ENCODE data around the gene RETREG3. TPM values are rescaled to one million over a fixed set of nuclear protein-coding genes. Genes with fewer than 3 reads are reported as not detected.
A peak's percentile ranks its signal among the peaks of the same experiment; 100 is the strongest.

Gene RETREG3
- total and polyA plus RNA-seq, 4 donors: 16.1 to 62.7 (median 44.5) TPM

DNA sequence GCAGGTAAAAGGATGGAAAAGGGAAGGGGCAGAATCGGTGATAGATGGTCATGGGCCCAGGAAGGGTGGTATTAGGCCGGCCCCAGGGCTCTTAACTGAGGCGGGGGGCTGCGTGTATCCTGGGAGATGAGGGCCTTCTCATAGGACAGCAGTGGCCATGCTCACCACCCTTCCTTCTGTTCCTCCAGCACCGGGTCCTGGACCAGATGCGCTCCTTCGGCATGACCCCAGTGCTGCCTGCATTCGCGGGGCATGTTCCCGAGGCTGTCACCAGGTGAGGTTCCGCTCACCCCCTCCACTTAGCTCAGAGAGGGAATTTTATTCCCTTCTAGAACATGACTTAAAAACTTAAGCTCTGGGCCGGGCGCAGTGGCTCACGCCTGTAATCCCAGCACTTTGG lies 70.7 kb downstream of the RETREG3 start:
- no peak for DNase-seq
- ATAC-seq (ENCODE audit: insufficient read depth, low FRiP score): no peak
- Histone ChIP-seq H3K9me3 (ENCODE audit: control insufficient read depth in 4 of 4, insufficient read depth in 3 of 4, low read length in 3 of 4) (no peaks in the 10 kb centered on the region), H3K27me3 (ENCODE audit: control insufficient read depth in 3 of 3, insufficient read depth in 3 of 3, low read length in 2 of 3) (no peaks in the 10 kb centered on the region), H3K36me3 (ENCODE audit: control insufficient read depth in 4 of 4, insufficient read depth in 4 of 4, low read length in 4 of 4) (peaks cover 3 to 38% (median 6%) of the 10 kb centered on the region in 4 donors), H3K4me1 (ENCODE audit: control insufficient read depth in 5 of 5, insufficient read depth in 5 of 5, low read length in 5 of 5) (peaks cover 0 to 18% (median 2%) of the 10 kb centered on the region in 5 donors), H3K27ac (ENCODE audit: low read depth in 1 of 2, low read length in 1 of 2) (no peak overlapping the region), H3K9ac (ENCODE audit: insufficient read depth in 1 of 2, low read length in 2 of 2) (no peak overlapping the region), H3K4me3 (no peak overlapping the region)
- TF ChIP-seq, protein P1, sequence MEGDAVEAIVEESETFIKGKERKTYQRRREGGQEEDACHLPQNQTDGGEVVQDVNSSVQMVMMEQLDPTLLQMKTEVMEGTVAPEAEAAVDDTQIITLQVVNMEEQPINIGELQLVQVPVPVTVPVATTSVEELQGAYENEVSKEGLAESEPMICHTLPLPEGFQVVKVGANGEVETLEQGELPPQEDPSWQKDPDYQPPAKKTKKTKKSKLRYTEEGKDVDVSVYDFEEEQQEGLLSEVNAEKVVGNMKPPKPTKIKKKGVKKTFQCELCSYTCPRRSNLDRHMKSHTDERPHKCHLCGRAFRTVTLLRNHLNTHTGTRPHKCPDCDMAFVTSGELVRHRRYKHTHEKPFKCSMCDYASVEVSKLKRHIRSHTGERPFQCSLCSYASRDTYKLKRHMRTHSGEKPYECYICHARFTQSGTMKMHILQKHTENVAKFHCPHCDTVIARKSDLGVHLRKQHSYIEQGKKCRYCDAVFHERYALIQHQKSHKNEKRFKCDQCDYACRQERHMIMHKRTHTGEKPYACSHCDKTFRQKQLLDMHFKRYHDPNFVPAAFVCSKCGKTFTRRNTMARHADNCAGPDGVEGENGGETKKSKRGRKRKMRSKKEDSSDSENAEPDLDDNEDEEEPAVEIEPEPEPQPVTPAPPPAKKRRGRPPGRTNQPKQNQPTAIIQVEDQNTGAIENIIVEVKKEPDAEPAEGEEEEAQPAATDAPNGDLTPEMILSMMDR (IDR thresholded peaks at IDR 0.05; ENCODE audit: control extremely low read depth, extremely low read depth): no peak
- 96% methylated on average over 14 of the region's 14 CpGs for WGBS, 2 donors

DNA sequence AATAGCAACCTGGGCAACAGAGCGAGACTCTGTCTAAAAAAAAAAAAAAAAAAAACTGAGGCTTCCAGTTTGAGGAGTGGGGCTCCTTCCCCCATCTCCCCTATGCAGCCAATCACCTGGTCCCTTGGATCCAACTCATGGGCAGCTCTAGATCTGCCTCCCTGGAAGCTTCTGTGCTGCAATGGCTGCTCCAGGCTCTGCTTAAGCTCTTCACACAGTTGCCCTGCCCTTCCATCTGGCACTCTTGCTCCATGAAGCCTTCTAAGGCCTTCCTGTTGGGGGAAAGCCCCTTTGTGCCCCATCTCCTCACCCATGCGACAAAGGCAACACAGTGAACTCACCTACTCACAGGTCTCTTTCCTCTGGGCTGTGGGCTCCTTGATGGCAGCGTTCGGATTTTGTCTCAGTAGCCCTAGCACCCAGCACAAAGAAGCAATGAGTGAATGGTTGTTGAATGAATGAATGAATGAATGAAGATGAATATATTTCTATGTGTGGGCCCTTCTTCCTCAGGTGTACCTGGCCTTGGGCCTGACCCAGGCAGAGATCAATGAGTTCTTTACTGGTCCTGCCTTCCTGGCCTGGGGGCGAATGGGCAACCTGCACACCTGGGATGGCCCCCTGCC lies 71.2 kb downstream of the RETREG3 start:
- no peak for DNase-seq
- Histone ChIP-seq H3K36me3 (ENCODE audit: control insufficient read depth in 4 of 4, insufficient read depth in 4 of 4, low read length in 4 of 4) (peaks cover 3 to 33% (median 6%) of the 10 kb centered on the region in 4 donors), H3K27ac (ENCODE audit: low read depth in 1 of 2, low read length in 1 of 2) (no peak overlapping the region), H3K27me3 (ENCODE audit: control insufficient read depth in 3 of 3, insufficient read depth in 3 of 3, low read length in 2 of 3) (no peaks in the 10 kb centered on the region), H3K4me3 (no peak overlapping the region), H3K9ac (ENCODE audit: insufficient read depth in 1 of 2, low read length in 2 of 2) (no peak overlapping the region), H3K9me3 (ENCODE audit: control insufficient read depth in 4 of 4, insufficient read depth in 3 of 4, low read length in 3 of 4) (no peaks in the 10 kb centered on the region), H3K4me1 (ENCODE audit: control insufficient read depth in 5 of 5, insufficient read depth in 5 of 5, low read length in 5 of 5) (peaks cover 0 to 18% (median 2%) of the 10 kb centered on the region in 5 donors)
- no peak for ATAC-seq (ENCODE audit: insufficient read depth, low FRiP score)
- TF ChIP-seq, protein P1 (IDR thresholded peaks at IDR 0.05; ENCODE audit: control extremely low read depth, extremely low read depth): no peak
- 91 to 94% methylated on average over 5 of the region's 5 CpGs for WGBS, 2 donors

DNA sequence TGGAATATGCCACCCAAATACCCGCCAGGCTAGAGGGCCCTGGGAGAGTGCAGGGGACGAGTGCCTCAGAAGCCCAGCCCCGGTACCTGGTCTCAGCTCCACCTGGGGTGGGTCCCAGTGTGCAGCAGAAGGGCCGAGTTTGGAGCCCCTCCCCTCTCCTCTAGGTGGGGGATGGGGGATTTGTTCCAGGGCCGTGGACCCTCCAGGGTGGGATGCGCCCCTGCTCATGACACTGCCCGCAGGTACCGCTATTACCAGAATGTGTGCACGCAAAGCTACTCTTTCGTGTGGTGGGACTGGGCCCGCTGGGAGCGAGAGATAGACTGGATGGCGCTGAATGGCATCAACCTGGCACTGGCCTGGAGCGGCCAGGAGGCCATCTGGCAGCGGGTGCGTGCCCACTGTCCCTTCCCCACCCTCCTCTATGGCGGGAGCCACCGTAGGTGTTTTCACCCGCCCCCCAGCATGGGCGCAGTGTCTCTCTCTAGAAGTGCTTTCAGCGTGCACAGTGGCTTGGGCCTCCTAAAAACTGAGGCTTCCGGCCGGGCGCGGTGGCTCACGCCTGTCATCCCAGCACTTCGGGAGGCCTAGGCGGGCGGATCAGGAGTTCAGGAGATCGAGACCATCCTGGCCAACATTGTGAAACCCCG lies 71.9 kb downstream of the RETREG3 start:
- TF ChIP-seq, protein P1 (IDR thresholded peaks at IDR 0.05; ENCODE audit: control extremely low read depth, extremely low read depth): no peak
- Histone ChIP-seq H3K9me3 (ENCODE audit: control insufficient read depth in 4 of 4, insufficient read depth in 3 of 4, low read length in 3 of 4) (no peaks in the 10 kb centered on the region), H3K27ac (ENCODE audit: low read depth in 1 of 2, low read length in 1 of 2) (peak overlapping the region; percentile 88 to 98), H3K36me3 (ENCODE audit: control insufficient read depth in 4 of 4, insufficient read depth in 4 of 4, low read length in 4 of 4) (peaks cover 3 to 27% (median 5%) of the 10 kb centered on the region in 4 donors), H3K4me3 (peak overlapping the region; percentile 83), H3K9ac (ENCODE audit: insufficient read depth in 1 of 2, low read length in 2 of 2) (no peak overlapping the region), H3K27me3 (ENCODE audit: control insufficient read depth in 3 of 3, insufficient read depth in 3 of 3, low read length in 2 of 3) (no peaks in the 10 kb centered on the region), H3K4me1 (ENCODE audit: control insufficient read depth in 5 of 5, insufficient read depth in 5 of 5, low read length in 5 of 5) (peaks cover 0 to 18% (median 2%) of the 10 kb centered on the region in 5 donors)
- ATAC-seq (ENCODE audit: insufficient read depth, low FRiP score) (no peak), DNase-seq (no peak)
- 86 to 91% methylated on average over 31 of the region's 31 CpGs for WGBS, 2 donors
